ENCODE measurements around the gene RTP4.

DNA sequence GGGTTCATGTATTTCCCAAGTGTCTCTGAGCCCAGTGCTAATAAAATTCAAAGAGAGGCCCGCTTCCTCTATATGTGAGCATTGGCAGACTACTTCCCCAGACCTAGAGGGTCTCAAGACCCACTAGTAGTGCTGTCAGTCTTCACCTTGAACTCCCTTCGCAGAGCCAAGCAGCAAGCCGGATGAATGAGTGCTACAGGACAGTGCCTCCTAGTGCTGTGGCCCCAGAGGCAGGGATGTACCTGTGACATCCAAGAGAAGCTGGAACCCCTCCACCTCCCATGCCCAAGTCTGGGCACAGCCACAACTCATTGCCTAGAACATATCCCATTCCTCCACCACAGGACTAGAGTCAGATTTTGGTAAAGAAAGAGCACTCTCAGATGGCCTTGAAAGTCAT lies 39.5 kb upstream of the RTP4 start:
- TF ChIP-seq, protein P1, sequence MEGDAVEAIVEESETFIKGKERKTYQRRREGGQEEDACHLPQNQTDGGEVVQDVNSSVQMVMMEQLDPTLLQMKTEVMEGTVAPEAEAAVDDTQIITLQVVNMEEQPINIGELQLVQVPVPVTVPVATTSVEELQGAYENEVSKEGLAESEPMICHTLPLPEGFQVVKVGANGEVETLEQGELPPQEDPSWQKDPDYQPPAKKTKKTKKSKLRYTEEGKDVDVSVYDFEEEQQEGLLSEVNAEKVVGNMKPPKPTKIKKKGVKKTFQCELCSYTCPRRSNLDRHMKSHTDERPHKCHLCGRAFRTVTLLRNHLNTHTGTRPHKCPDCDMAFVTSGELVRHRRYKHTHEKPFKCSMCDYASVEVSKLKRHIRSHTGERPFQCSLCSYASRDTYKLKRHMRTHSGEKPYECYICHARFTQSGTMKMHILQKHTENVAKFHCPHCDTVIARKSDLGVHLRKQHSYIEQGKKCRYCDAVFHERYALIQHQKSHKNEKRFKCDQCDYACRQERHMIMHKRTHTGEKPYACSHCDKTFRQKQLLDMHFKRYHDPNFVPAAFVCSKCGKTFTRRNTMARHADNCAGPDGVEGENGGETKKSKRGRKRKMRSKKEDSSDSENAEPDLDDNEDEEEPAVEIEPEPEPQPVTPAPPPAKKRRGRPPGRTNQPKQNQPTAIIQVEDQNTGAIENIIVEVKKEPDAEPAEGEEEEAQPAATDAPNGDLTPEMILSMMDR (optimal IDR thresholded peaks at IDR 0.05 in 1 of 3, IDR thresholded peaks at IDR 0.05 in 1 of 3, conservative IDR thresholded peaks at IDR 0.05 in 1 of 3; ENCODE audit: extremely low read depth in 1 of 3, insufficient read depth in 2 of 3, low read length in 3 of 3) = no peak
- no peak for TF ChIP-seq EZH2 (IDR thresholded peaks at IDR 0.05; ENCODE audit: low read length)

Measured in keratinocyte (primary cell).